HG03460 (cell line): ENCODE data around the gene SET.
A peak's percentile ranks its signal among the peaks of the same experiment; 100 is the strongest.
"Not testable (repeated sequence)": the region's sequence is repeated elsewhere in the genome, so short reads cannot be mapped to it uniquely, and the experiment has no call there.

Source experiments
- ATAC-seq: cut with Tn5 transposase; IDR thresholded peaks from one replicate; pipeline ENCODE4 v1.9.1; 2021; ENCODE audit not compliant: unreplicated experiment

SET gene, protein sequence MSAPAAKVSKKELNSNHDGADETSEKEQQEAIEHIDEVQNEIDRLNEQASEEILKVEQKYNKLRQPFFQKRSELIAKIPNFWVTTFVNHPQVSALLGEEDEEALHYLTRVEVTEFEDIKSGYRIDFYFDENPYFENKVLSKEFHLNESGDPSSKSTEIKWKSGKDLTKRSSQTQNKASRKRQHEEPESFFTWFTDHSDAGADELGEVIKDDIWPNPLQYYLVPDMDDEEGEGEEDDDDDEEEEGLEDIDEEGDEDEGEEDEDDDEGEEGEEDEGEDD

DNA sequence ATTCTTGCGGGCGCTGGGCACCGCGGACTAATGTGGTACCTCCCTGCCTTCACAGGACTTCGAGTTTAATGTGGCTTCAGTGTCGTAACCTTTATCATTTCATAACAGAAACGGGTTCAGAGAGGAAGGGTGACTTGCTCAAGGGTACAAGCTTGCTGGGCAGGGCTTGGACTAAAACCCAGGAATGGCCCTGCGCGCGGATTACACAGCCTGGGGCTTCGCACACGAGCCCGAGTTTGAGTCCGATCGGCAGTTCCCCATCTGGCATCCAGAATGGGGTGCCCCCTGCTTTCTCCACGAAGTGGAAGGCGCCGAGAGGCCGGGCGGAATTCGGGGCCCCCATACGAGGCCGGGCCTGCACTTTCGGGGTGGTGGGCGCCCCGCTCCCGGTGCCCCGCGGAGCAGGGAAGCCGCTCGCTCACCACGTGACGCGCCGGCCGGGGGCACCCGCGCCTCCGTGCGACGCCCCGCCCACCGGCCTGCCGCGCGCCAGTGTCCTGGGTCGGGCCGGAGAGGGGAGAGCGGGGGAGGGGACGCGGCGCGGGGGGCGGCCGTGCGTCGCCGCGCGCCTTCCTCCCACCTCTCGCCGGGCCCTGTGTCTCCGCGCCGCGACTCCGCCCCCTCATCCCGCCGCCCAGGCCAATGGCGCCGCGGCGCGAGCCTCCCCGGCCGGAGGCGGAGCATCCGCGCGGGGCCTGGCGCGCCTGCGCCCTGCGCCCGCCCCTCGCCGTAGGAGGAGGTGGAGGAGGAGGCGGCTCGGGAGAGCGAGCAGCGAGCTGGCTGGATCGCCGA lies at the start of gene SET:
SET (plus strand) TSS at position 722 of the 792 bp plus-strand sequence. CDS start 361 bp downstream, outside the sequence.
- peak; percentile 61 for ATAC-seq

DNA sequence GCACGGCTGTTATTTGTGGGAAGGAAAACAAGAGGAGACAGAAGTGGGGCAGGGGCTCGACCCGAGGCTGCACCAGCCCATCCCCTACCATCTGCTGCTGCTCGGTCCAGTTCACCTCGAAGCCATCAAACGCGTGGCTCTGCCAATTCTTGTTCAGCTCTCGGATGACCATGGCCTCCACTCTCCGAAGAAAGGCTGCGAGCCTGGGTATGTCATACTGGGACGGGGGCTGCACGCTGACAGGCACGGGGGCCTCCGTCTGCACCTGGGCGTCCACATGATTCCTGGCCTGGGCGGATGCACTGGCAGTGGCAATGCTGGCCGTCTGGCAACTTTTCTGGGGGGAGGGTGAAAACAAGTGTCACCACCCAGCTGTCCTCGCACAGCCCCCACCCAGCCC lies 48.4 kb upstream of the SET start:
- no peak for ATAC-seq

DNA sequence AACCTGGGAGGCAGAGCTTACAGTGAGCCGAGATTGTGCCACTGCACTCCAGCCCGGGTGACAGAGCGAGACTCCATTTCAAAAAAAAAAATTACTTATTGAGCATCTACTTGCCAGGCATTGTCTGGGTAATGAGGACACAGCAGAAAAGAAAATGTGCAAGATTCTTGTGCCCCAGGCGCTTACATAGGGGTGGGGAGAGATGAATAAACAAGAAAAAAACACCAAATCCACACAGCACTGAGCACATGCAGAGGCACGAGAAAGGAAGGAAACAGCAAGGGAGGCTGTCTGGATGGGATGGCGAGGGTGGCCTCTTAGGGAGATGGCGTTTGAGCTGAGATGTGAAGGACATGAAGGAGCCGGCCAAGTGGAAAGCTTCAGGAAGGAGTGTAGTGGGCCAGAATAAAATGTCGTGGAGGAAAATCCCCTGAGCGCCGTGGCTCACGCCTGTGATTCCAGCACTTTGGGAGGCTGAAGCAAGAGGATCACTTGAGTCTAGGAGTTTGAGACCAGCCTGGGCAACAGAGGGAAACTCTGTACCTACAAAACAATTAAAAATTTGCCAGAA lies 46.3 kb upstream of the SET start:
- ATAC-seq: no peak

DNA sequence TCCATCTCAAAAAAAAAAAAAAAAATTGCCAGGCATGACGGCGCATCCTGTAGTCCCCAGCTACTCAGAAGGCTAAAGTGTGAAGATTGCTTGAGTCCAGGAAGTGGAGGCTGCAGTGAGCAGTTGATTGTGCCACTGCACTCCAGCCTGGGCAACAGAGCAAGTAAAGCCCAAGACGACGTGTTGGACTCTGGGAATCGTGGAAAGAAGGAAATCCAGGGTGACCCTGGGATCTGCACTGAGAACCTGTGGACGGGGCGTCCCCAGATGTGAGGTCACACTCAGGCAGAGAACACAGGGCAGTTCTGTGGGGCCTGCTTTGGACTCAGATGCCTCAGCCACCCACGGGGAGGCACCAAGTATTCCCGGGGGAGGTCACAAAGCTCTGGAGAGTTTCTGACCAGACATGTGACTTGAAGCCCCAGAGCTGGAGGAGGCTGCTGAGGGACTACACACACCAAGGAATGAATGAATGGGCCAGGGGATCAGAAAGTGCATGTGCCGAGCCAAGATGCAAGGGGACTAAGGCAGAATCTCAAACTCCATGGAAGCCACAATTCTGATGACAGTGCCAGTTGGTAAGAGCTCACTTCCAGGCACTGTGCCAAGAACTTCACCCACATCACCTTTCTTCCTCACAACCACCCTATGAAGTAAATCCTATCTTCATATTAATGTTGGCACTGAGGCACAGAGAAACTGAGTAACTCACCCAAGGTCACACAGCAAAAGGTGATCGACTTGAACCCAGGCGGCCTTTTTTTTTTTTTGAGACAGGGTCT lies 45.3 kb upstream of the SET start:
- no peak for ATAC-seq

DNA sequence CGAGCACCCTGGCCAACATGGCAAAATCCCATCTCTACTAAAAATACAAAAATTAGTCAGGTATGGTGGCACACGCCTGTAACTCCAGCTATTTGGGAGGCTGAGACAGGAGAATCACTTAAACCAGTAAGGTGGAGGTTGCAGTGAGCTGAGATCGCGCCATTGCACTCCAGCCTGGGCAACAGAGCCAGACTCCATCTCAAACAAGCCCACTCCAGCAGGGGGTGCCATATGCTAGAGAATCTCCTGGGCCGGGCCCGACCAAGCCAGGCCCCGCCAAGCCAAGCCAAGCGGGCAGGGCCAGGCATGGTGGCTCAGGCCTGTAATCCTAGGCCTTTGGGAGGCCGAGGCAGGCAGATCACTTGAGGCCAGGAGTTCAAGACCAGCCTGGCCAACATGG lies 40.8 kb upstream of the SET start:
- not testable (repeated sequence) for ATAC-seq

DNA sequence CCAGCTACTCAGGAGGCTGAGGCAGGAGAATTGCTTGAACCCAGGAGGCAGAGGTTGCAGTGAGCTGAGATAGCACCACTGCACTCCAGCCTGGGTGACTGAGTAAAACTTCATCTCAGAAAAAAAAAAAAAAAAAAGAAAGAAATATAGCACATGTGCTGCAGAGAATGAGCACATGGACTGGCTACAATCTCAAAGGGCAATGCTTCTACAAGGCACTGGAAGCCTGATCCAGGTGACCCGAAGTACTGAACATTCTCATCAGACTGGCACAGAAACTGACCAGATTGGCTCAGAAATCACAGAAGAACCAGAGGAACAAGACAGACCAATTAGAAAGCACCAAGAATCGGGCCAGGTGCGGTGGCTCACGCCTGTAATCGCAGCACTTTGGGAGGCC lies 37.2 kb upstream of the SET start:
- no peak for ATAC-seq

DNA sequence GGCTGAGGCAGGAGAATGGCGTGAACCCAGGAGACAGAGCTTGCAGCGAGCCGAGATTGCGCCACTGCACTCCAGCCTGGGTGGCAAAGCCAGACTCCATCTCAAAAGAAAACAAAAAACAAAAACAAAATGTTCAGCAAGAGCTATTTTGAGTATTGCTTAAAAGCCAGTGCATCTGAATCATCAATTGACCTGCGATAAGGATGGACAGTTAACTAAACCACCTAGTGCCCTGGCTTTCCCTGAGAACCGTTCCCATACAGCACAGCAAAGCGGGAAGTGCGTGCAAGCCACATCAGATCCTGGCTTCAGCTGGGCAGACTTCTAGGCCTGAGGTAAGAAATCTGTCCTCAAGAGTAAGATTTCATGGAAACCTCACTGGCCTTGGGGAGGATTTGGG lies 35.1 kb upstream of the SET start:
- no peak for ATAC-seq

DNA sequence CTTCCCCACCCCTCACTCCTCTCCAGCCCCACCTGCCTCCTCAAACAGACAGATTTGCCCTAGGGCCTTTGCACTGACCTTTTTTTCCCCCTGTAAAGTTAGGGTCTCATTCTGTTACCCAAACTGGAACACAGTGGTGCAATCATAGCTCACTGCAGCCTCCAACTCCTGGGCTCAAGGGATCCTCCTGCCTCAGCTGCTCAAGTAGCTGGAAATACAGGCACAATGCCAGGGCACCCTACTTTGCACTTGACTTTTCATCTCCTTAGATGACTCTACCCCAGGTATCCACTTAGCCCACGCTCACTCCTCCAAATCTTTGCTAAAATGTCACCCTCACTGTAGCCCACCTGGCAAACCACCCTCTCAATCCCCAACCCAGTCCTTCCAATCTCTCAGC lies 34.5 kb upstream of the SET start:
- ATAC-seq: no peak

DNA sequence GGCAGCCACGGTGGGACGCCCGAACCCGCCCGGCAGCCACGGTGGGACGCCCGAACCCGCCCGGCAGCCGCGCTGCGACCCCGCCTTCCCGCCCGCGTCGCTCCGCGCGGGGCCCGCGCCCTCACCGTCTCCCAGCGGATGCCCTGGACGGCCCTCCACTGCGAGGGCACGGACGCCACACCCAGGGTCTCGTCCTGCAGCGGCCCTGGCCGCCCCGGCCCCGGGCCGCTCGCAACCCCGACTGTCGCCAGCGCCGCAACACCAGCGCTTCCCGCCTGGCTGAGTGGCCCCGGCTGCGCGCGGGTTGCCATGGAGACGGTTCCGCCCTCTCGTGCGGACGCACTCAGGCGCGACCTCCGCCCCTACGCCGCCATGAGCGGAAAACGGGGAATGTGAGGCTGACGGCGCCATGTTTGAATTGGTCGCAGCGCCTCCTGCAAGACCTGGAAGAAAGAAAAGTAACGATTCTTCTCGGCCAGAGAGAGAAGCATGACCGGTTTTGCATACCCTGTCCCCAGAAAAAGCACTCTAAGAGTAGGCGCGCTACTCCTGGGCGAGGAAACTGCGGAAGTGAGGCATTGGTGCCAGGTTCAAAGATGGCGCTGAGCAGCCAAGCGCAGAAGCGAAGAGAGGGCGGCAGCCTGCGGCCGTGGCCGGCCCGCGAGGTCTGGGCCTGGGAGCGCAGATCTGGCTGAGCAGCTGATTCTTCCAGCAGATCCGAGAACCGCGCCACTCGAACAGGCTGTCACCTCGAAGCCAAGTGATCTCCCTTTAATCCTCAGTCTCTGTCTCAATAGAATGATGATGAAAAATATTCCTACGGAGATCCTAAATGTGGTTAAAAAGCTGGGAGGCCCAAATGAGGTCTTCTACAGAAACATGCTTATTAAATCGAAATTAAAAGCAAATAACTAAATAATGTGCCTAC lies 32.3 kb upstream of the SET start, which contains the start of gene DYNC2I2:
DYNC2I2 (minus strand) TSS at position 432 of the 928 bp plus-strand sequence; CDS start at position 311, 121 bp downstream.
- ATAC-seq: peak; percentile 63

DNA sequence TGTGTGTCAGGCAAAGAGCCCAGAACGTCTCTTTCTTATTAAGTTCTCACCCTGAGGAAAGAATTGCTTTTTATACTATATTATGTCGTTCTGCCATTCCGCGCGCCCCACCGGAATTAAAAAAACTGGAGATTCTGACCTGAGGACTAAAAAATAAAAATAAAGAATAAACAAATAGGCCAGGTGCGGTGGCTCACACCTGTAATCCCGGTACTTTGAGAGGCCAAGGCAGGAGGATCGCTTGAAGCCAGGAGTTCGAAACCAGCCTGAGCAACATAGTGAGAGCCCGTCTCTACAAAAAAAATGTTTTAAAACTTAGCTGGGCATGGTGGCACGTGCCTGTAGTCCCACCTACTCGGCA lies 31.7 kb upstream of the SET start:
- ATAC-seq: no peak

DNA sequence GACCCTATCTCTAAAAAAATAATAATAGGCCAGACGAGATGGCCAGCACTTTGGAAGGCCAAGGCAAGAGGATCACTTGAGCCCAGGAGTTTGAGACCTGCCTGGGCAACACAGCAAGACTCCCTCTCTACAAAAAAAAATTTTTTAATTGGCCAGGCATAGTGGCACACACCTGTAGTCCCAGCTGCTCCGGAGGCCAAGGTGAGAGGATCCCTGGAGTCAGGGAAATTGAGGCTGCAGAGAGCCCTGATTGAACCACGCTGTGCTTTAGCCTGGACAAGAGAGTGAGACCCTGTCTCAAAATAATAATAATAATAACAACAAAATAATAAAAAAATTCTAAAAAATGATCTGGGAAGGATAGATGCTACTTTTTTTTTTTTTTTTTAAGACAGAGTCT lies 31.2 kb upstream of the SET start:
- ATAC-seq: no peak

DNA sequence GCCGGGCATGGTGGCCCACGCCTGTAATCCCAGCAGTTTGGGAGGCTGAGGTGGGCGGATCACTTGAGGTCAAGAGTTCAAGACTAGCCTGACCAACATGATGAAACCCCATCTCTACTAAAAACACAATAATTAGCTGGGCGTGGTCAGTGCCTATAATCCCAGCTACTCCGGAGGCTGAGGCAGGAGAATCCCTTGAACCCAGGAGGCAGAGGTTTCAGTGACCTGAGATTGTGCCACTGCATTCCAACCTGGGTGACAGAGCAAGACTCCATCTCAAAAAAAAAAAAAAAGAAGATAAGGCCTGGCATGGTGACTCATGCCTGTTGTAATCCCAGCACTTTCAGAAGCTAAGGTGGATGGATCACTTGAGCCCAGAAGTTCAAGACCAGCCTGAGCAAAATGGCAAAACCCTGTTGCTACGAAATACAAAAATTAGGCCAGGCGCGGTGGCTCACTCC lies 22.5 kb upstream of the SET start:
- ATAC-seq: not testable (repeated sequence)

DNA sequence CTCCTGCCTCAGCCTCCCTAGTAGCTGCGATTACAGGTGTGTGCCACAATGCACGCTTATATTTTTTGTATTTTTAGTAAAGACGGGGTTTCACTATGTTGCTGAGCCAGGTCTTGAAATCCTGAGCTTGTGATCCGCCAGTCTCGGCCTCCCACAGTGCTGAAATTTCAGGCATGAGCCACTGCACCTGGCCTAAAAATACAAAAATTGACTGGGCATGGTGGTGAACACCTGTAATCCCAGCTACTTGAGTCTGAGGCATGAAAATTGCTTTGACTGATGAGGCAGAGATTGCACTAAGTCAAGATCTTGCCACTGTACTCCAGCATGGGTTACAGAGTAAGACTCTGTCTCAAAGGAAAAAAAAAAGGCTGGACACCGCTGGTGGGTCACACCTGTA lies 19.2 kb upstream of the SET start:
- ATAC-seq: no peak

DNA sequence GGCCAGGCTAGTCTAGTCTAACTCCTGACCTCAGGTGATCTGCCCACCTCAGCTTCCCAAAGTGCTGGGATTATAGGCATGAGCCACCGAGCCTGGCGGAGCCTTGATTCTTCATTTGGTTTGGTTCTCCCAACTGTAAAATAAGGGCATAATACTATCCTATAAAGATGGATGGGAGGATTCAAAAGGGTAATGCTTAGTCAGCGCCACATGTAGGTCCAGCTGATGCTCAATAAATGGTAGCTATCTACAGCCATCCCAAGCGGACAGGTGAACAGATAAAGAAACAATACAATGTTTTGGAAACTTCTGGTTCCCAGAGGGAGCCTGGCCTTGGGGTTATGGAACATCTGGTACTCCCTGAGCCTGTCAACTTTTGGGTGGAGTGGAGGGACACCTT lies 13.6 kb upstream of the SET start:
- ATAC-seq: no peak

DNA sequence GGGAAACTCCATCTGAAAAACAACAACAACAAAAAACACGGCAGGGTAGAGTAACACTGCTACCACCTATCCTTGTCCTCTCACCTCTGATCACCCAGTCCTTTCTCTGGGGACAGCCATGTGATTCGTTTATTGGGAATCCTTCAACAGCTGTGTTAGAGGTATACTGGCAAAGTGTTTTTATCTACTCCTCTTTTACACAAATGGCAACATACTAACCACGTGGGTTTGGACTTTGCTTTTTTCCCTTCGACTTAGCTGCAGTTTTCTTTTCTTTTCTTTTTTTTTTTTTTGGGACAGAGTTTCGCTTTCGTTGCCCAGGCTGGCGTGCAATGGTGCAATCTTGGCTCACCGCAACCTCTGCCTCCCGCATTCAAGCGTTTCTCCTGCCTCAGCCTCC lies 11.2 kb upstream of the SET start:
- no peak for ATAC-seq

DNA sequence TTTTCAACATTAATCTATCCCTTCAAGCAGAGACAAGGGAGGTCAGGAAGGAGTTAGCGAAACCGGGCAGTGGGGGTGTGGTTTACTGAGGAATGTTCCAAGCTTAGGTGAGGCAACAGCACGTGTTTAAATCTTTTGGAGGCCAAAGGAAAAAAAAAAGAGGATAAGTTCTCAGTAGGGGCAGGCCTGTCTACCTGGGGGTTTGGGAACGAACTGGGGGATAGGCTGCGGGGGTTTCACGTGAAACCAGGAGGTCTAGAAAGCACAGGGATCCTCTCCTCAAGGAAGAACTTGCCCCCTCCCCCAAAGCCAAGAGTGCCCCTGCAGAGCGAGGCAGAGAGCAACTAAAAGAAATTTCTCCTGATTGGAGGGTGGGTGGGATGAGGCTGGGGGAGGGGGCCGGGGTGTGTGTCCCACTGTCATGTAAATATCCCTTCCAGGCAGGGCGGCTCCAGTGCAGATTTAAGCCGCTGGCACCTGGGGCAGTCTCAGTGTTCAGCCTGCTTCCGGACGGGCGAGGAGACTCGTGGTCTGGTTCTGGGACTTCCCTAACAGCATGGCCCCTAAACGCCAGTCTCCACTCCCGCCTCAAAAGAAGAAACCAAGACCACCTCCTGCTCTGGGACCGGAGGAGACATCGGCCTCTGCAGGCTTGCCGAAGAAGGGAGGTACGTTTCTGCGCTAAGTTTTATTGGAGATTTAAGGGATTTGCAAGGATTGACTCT lies 5.5 kb upstream of the SET start:
- no peak for ATAC-seq

DNA sequence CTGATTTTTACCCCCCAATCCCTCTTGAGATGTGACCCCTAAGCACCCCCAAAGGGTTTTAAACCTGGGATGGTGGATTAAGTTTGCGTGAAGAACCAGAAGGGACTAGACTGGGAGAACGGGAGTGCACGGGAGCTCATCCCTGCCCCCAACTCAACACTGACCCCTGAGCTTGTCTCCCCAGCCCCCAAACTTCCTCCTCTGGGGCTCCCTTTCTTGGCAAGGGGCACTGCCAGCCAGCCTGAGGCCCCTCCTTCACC lies 5.0 kb upstream of the SET start:
- peak; percentile 2 for ATAC-seq

DNA sequence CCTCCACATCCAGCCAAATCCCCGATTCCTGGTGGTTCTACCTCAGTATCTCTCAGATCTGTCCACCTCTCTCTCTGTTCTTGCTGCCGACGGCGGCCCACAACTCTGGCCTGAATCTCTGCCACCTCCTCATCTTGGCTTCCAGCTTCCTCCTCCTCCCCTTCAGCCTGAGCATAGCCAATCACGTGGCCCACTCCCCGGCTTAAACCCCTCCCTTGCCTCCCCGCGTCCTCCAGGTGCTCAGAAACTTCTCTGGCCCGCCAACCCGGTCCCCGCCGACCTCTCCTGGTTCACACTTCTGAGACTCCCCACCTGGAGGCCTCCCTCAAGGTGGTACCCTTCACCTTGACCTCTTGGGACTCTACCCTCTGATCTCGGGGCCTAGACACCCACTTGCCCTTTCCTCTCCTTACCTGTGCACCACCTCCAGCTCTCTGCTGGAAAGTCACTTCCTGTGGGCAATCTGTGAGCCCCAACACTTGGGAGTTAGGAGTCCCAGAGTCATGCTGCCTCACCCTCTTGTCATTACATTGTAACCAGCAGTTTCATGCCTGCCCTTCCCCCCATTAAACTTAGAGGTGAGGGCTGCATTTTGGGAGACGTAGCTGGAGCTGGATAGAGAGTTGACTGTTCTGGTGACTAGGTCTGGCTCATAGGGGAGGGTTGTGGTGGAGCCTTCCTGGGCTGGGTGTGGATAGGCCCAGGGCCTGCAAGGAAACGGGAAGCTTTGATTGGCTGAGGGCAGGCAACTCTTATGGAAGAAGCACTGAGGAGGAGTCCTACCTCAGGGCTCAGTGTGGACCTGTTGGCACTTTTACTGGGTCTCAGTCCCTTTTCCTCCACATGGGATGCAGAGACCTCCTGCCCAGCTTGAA lies 4.5 kb upstream of the SET start:
- ATAC-seq: peak; percentile 32
